Common myeloid progenitor, CD34-positive (primary cell): ENCODE data around the gene PHF21A.

Experiments
- CTCF ChIA-PET: fragments of 350-600 bp; sonication (Branson Sonifier 250); formaldehyde crosslinking; loops from one replicate; lab custom pipeline; 2021; ENCODE audit warnings: antibody characterized with exemption; lab: Charles Lee
- POLR2A ChIA-PET: fragments of 350-600 bp; sonication (Branson Sonifier 250); formaldehyde crosslinking; loops from one replicate; lab custom pipeline; 2021; ENCODE audit warnings: antibody characterized with exemption; lab: Charles Lee
- DNase-seq, 3 donors: peaks; one replicate each; pipeline versions ENCODE4 v3.0.0 to v3.0.0-alpha.2; 2013
- H3K27ac ChIP-seq, 2 experiments: 1 replicate in 1 of 2; 2 replicates in 1 of 2; pipeline ENCODE4 v1.7.0; 2013; ENCODE audit warnings: inconsistent platforms in 2 of 2, low read length in 2 of 2, mild to moderate bottlenecking in 2 of 2, low read depth in 1 of 2, moderate library complexity in 1 of 2; ENCODE audit not compliant: severe bottlenecking in 2 of 2, insufficient read depth in 1 of 2, poor library complexity in 1 of 2
- H3K27me3 ChIP-seq, 5 experiments: replicated peaks in 2 of 5; 1 replicate in 3 of 5; 2 replicates in 2 of 5; pipeline versions ENCODE4 v1.6.1 to v1.7.0; 2013; ENCODE audit warnings: low read length in 4 of 5, mild to moderate bottlenecking in 2 of 5, moderate library complexity in 2 of 5, inconsistent platforms in 1 of 5; ENCODE audit not compliant: insufficient read depth in 5 of 5, control insufficient read depth in 4 of 5
- H3K36me3 ChIP-seq, 4 experiments: 1 replicate in 2 of 4; 2 replicates in 2 of 4; pipeline versions ENCODE4 v1.6.1 to v1.7.0; 2013; ENCODE audit warnings: low read length in 3 of 4, control low read depth in 1 of 4, mild to moderate bottlenecking in 1 of 4; ENCODE audit not compliant: control insufficient read depth in 4 of 4, insufficient read depth in 4 of 4
- H3K4me1 ChIP-seq, 4 experiments: 1 replicate in 3 of 4; 2 replicates in 1 of 4; pipeline versions ENCODE4 v1.6.1 to v1.7.1; 2013; ENCODE audit warnings: low read length in 3 of 4, mild to moderate bottlenecking in 3 of 4, control low read depth in 1 of 4, inconsistent platforms in 1 of 4, moderate library complexity in 1 of 4; ENCODE audit not compliant: control insufficient read depth in 4 of 4, insufficient read depth in 4 of 4; ENCODE audit errors: control extremely low read depth in 1 of 4
- H3K4me3 ChIP-seq, 7 experiments: 1 replicate in 4 of 7; 2 replicates in 3 of 7; pipeline versions ENCODE4 v1.5.1 to v1.7.0; 2013; ENCODE audit warnings: mild to moderate bottlenecking in 7 of 7, low read length in 6 of 7, moderate library complexity in 6 of 7, inconsistent platforms in 2 of 7, low read depth in 2 of 7, control low read depth in 1 of 7; ENCODE audit not compliant: insufficient read depth in 4 of 7, control insufficient read depth in 1 of 7; ENCODE audit errors: extremely low read depth in 1 of 7
- H3K9me3 ChIP-seq, 5 experiments: 1 replicate in 4 of 5; 2 replicates in 1 of 5; pipeline versions ENCODE4 v1.6.1 to v1.7.1; 2013; ENCODE audit warnings: low read length in 4 of 5, mild to moderate bottlenecking in 2 of 5, inconsistent platforms in 1 of 5, low read depth in 1 of 5, moderate library complexity in 1 of 5; ENCODE audit not compliant: control insufficient read depth in 4 of 5, insufficient read depth in 2 of 5; ENCODE audit errors: control extremely low read depth in 1 of 5
- WGBS: methylation state at CpG from one replicate; pipeline ENCODE4 v1.1.5; 2013; ENCODE audit not compliant: insufficient coverage; 5-methylcytosine and 5-hydroxymethylcytosine counted together

PHF21A gene

DNA sequence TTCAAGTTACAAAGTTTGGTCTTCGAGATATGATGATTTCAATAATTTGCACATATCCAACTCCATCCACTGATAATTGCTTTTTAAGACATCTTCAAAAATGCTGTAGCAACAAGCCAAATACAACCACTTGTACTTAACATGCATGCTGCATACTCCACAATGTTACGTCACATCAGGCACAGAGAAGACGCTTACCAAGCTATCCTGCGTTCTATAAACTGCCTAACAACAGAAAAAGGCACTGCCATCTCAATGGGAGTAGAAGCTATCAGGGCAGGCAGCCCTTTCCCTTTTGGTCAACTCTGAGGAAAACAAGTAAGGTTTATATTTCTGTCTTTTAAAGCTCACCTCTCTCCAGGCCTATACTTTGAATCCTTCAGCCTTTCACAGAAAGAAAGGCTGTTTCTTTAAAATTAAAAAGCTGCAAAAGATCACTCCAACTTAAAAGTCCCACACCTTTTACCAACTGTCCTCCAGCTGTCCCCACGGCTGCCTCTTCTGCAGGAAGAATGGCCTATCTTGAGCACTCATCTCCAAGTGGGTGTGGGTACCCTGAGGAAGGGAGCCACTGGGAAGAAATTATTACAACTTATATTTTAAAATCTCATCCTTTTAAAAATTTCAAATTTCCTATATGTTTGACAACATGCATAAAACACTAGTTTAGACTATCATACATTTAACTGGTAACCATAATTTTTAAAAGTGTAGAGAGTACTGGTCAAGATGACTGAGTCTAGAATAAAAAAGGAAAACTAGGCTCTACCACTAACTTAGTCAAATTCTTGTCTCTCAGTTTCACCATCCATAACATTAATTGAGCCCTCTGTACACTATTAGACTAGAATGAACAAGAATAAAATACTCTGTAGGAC is 14.5 kb downstream of the PHF21A start:
- ChIA-PET POLR2A (no interaction called here), CTCF (interaction anchor here (0.7 to 8.2 kb wide), 4 partner anchors 7 to 26 kb away, joined by 4 to 50 read pairs (median 4); no protein-coding TSS in a partner anchor)
- no peaks in the 10 kb centered on the region for H3K9me3 ChIP-seq
- H3K27me3 ChIP-seq, result no peaks in the 10 kb centered on the region
- peak in 2 of 3 donors; percentile 42 to 70 for DNase-seq
- 82% methylated on average over 3 of the region's 5 CpGs for WGBS
- H3K4me1 ChIP-seq, result peaks cover 10 to 27% (median 16%) of the 10 kb centered on the region in 4 experiments
- no peaks in the 10 kb centered on the region for H3K36me3 ChIP-seq
- peak overlapping the region in 1 of 7 experiments; percentile 8 for H3K4me3 ChIP-seq
- peak overlapping the region in 1 of 2 experiments; percentile 64 for H3K27ac ChIP-seq

DNA sequence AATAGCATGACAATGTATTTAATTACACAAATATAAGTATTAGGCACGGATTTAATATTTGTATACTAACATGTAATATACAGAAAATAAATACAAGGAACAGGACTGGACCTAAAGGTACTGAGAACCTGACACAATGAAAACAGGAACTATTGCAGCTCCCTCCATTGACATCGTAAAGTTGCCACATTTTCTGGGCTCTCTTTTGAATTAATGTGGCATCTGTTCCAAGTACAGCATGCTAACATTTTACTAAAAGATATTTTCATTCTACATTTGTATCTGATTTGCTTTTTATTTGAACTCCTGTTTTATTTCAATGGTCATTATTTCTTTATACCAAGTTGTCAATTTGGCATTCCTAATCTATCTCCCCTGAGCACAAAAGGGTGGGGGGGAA is 15.3 kb downstream of the PHF21A start:
- Histone ChIP-seq H3K27ac (peak overlapping the region in 1 of 2 experiments; percentile 46), H3K27me3 (no peaks in the 10 kb centered on the region), H3K9me3 (no peaks in the 10 kb centered on the region), H3K36me3 (no peaks in the 10 kb centered on the region), H3K4me3 (no peak overlapping the region), H3K4me1 (peaks cover 10 to 32% (median 18%) of the 10 kb centered on the region in 4 experiments)
- CTCF ChIA-PET, result interaction anchor here (1.6 to 8.2 kb wide), 3 partner anchors 10 to 25 kb away, joined by 4 to 50 read pairs (median 4); no protein-coding TSS in a partner anchor
- peak in 2 of 3 donors; percentile 48 to 63 for DNase-seq
- POLR2A ChIA-PET, result no interaction called here
- no CpG with 5 or more reads among the region's 2 CpGs for WGBS

DNA sequence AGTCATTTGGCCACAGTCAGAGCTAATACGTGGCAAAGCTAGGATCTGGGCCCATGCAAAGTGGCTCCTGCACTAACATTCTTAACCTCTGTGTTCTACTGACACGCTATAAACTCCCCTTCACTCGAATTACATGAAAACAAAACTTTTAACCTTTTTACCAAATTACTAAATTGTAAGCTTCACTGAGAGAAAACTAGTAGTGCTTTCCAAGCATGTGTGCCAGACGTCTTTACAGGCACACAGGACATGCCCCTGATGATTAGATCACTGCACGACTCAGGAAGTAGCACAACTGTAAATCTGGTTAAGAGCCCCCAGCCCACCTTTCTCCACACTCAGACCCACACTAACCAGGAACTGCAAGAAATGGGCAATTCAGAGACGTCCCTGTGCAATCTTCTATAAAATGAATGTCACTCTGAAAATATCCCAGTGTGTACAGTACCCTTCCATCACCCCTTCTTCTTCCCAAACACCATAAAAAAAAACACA is 16.1 kb downstream of the PHF21A start:
- Histone ChIP-seq H3K27ac (peak overlapping the region in 1 of 2 experiments; percentile 46), H3K4me1 (peaks cover 14 to 40% (median 23%) of the 10 kb centered on the region in 4 experiments), H3K9me3 (no peaks in the 10 kb centered on the region), H3K4me3 (peak overlapping the region in 1 of 7 experiments; percentile 21), H3K27me3 (no peaks in the 10 kb centered on the region), H3K36me3 (no peaks in the 10 kb centered on the region)
- DNase-seq, result no peak
- CTCF ChIA-PET, result interaction anchor here (1.2 to 8.2 kb wide), 4 partner anchors 11 to 24 kb away, joined by 3 to 50 read pairs (median 4); no protein-coding TSS in a partner anchor
- POLR2A ChIA-PET, result no interaction called here
- WGBS, result 59% methylated on average over 5 of the region's 6 CpGs

DNA sequence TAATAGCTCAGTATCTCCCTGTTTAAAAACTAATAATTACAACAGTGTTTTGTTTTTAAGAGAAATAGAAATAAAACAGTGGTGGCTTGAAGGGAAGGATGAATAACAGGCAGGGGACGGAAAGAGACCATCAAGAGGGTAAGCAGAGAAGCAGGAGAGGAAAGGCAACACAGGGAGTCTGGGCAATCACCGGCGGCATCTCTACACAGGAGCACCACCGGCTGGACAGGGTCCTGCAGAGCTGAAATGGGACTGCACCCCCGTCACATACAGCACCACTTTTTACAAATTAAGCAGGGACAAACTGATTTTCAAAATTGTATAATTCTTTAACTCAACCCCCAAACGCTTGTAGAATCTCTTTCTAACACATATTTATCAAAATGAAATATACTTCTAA is 18.4 kb downstream of the PHF21A start:
- ChIA-PET POLR2A (no interaction called here), CTCF (interaction anchor here (2.3 to 8.2 kb wide), 2 partner anchors 11 to 13 kb away, joined by 8 to 50 read pairs; no protein-coding TSS in a partner anchor)
- H3K4me1 ChIP-seq, result peaks cover 21 to 54% (median 32%) of the 10 kb centered on the region in 4 experiments
- no peaks in the 10 kb centered on the region for H3K36me3 ChIP-seq
- no peak for DNase-seq
- H3K4me3 ChIP-seq, result no peak overlapping the region
- H3K27me3 ChIP-seq, result no peaks in the 10 kb centered on the region
- 100% methylated on average over 5 of the region's 6 CpGs for whole genome bisulfite sequencing
- no peak overlapping the region for H3K27ac ChIP-seq
- H3K9me3 ChIP-seq, result no peaks in the 10 kb centered on the region

DNA sequence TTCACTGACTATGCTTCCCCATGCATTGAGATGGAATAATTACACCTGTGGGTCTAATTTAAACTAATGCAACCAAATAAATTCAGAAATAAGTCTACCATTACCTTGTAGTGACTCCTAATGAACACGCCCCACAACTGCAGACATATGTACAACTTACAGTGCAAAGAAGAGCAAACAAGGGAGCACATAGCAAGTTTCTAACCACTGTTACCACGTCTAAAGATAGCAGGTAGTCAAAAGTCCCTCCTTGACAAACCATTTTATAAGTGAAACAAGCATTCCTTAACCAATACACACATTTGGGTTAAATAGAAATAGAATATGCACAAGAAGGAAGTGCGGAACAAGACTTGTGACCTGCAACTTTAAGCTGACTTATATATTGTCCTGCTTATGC is 20.6 kb downstream of the PHF21A start:
- H3K4me1 ChIP-seq, result peaks cover 12 to 38% (median 22%) of the 10 kb centered on the region in 4 experiments
- peaks cover 0 to 4% (median 0%) of the 10 kb centered on the region in 4 experiments for H3K36me3 ChIP-seq
- peak overlapping the region in 4 of 7 experiments; percentile 10 to 71 (median 36) for H3K4me3 ChIP-seq
- CTCF ChIA-PET, result interaction anchor here (1.2 to 8.2 kb wide), 3 partner anchors 9 to 20 kb away, joined by 3 to 50 read pairs (median 8); no protein-coding TSS in a partner anchor
- DNase-seq, result peak in 1 of 3 donors; percentile 36
- peak overlapping the region; percentile 65 to 94 for H3K27ac ChIP-seq
- no peaks in the 10 kb centered on the region for H3K9me3 ChIP-seq
- WGBS, result no CpG with 5 or more reads among the region's 3 CpGs
- POLR2A ChIA-PET, result interaction anchor here (0.7 kb wide), 1 partner anchor 10 kb away, joined by 3 read pairs; no protein-coding TSS in a partner anchor
- no peaks in the 10 kb centered on the region for H3K27me3 ChIP-seq

DNA sequence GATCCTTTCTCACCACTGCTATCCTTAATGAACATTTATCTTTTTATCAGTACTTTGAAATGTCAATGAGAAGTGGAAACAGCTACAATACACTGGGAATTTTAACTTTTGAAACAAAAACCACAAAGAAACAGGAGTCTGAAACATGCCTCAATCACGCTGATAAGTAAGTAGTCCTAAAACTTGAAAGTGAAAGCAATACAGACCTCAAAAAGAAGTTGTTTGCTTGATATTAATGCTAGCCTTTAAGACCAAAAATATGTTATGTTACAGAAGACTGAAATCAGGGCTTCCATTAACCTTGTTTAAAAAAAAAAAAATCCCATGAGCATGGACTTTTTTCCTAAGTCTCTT is 21.3 kb downstream of the PHF21A start:
- Histone ChIP-seq H3K4me1 (peaks cover 10 to 31% (median 17%) of the 10 kb centered on the region in 4 experiments), H3K27ac (peak overlapping the region; percentile 65 to 94), H3K27me3 (no peaks in the 10 kb centered on the region), H3K9me3 (no peaks in the 10 kb centered on the region), H3K36me3 (peaks cover 0 to 4% (median 0%) of the 10 kb centered on the region in 4 experiments), H3K4me3 (peak overlapping the region in 5 of 7 experiments; percentile 21 to 71 (median 43))
- ChIA-PET CTCF (interaction anchor here (0.5 to 8.2 kb wide), 4 partner anchors 7 to 16 kb away, joined by 4 to 50 read pairs (median 6); no protein-coding TSS in a partner anchor), POLR2A (no interaction called here)
- WGBS, result 0% methylated on average over 1 of the region's 1 CpG
- DNase-seq, result peak; percentile 34 to 59 (median 49)
